ENCODE data around the gene GLT8D2. TPM values are rescaled to one million over a fixed set of nuclear protein-coding genes. Genes with fewer than 3 reads are reported as not detected.

GLT8D2 gene
- 10 to 100 TPM in 2 of 4 donors, 1 to 10 TPM in 2; 8.1 to 31.6 (median 13.8) TPM for total RNA-seq

DNA sequence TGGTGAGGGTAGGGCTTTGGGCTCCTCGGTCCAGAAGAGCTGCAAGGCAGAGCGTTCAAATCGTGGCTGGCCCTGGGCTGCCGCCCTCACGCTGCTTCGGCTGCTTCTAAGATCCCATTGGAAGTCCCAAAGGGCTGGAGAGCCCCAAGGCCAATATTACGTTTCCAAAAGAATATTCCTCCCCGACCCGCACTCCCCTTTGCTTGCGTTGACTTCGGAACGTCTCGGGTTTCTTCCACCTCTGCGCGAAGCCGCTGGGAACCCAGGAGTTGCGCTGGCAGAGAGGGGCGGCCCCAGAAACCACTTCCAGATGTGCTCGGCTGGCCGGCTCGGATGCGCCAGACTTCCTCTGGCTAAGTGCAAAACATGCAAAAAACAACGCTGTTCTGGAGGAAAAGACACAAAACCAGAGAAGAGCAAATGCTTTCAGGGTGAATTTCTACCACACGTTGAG is at the start of gene GLT8D2:
Gene GLT8D2, minus strand, starts transcription at position 285 of the 454 bp plus-strand sequence. CDS start 30,539 bp downstream, outside the sequence.
- TF ChIP-seq CTCF (IDR thresholded peaks at IDR 0.05) = no peak
- ATAC-seq (ENCODE audit: low FRiP score) (peak; percentile 86), DNase-seq (ENCODE audit: low spot score) (peak; percentile 25)

DNA sequence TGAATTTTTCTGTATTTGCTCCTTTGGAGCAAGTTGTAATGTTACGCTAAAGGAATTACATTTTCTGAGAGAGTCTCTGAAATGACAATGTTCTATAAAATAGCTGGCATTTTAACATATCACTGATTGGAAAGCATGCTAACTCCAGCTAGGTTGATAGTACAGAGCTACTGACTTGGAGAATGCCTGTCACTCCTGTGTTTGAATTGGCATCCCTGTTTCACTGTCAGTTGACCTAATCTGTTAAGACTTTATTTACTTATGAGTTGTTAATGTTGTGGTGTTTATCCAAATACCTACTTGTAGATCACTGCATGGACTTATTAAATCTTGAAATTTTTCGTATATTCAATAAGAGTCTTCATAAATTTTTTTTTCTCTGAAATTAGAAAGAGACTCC is 48.0 kb upstream of the GLT8D2 start:
- ATAC-seq (ENCODE audit: low FRiP score) (no peak), DNase-seq (ENCODE audit: low spot score) (no peak)
- TF ChIP-seq CTCF (IDR thresholded peaks at IDR 0.05) = no peak

DNA sequence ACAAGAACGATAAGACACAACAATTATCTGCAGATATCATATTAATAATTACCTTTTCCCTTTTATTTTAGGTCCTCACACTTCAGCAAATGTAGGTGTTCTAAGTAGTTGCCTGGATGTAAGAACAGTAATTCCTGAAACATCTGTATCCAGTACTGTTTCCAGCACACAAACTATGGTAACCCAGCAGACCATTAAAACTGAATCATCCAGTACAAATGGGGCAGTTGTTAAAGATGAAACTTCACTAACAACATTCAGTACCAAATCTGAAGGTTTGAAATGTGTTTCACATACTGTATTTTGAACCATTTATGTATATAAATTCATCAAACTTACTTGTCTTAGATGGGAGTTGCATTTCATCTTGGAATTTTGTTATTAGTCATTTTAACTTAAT is 45.3 kb upstream of the GLT8D2 start:
- DNase-seq (ENCODE audit: low spot score) (no peak), ATAC-seq (ENCODE audit: low FRiP score) (no peak)
- TF ChIP-seq CTCF (IDR thresholded peaks at IDR 0.05) = no peak

- DNase-seq (ENCODE audit: low spot score) = no peak
- TF ChIP-seq CTCF (IDR thresholded peaks at IDR 0.05) = no peak
- no peak for ATAC-seq (ENCODE audit: low FRiP score)
Measured at GRCh38 chr12:104094284-104094683, 44.3 kb upstream of the GLT8D2 start.

GRCh38 chr12:104091136-104091535 is 41.1 kb upstream of the GLT8D2 start:
- DNase-seq (ENCODE audit: low spot score) (no peak), ATAC-seq (ENCODE audit: low FRiP score) (no peak)

GRCh38 chr12:104090685-104091084 is 40.7 kb upstream of the GLT8D2 start:
- ATAC-seq (ENCODE audit: low FRiP score) = no peak
- TF ChIP-seq CTCF (IDR thresholded peaks at IDR 0.05) = no peak

More at GRCh38 chr12:104091136-104091535, 41.1 kb upstream of the GLT8D2 start:
- TF ChIP-seq CTCF (IDR thresholded peaks at IDR 0.05) = no peak

DNA sequence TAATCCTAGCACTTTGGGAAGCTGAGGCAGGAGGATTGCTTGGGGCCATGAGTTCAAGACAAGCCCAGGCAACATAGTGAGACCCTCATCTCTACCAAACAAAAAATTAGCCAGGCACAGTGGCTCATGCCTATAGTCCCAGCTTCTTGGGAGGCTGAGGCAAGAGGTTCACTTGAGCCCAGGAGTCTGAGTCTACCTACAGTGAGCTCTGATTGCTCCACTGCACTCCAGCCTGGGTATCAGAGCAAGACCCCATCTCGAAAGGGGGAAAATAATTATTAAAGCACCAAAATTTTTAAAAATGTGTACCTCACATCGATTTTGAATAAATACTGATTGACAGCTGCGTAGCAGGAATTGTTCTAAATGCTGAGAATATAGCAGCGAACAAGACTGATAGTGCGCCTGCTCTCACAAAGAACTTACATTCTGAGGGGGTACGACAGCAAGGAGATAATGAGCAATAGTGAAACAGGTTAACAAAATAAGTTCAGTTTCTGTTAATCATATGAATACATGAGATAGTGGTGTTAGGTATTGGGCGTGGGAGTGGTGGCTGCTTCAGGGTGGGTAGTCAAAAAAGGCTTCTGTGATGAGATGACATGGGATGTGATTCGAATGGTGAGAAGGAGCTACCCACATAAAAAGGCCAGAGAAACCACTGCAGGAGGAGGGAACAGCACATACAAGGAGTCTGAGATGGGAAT is 33.9 kb upstream of the GLT8D2 start:
- no peak for TF ChIP-seq CTCF (IDR thresholded peaks at IDR 0.05)
- no peak for DNase-seq (ENCODE audit: low spot score)
- no peak for ATAC-seq (ENCODE audit: low FRiP score)

More at GRCh38 chr12:104090685-104091084, 40.7 kb upstream of the GLT8D2 start:
- no peak for DNase-seq (ENCODE audit: low spot score)

All from omental fat pad (tissue), 4 donors.